ENCODE measurements around the gene CDK6.

DNA sequence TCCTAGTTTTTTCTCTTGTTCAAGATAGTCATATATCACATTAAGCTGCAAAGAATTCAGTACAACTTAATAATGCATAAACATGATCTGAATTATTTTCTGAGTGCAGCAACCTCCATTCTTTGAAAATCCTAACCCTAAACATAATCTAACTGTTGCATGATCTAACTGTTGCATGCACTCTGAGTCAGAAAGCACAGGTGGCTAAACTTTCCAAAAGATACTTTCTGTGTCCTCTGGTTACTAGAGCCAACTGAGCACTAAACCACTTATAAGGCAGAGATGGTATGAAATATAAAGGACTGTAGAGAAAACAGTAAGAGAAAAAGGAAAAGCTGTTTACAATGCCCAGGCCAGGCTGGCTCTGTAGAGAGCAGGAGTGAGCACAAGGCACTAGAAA is 223.2 kb downstream of the CDK6 start:
- TF ChIP-seq CTCF (IDR thresholded peaks at IDR 0.05; ENCODE audit: borderline replicate concordance, extremely low read depth, low read length, poor library complexity, severe bottlenecking): no peak
- no peak for TF ChIP-seq EZH2 (IDR thresholded peaks at IDR 0.05; ENCODE audit: borderline replicate concordance, low read depth, low read length, severe bottlenecking)
